ENCODE data around the gene CARD10. TPM values are rescaled to one million over a fixed set of nuclear protein-coding genes. Genes with fewer than 3 reads are reported as not detected.

CARD10 gene
- total RNA-seq, 1 donor: 3.0 TPM

- peak overlapping the region; percentile 88 for H3K4me3 ChIP-seq (ENCODE audit: low read depth, low read length)
- no peak for TF ChIP-seq CTCF (IDR thresholded peaks at IDR 0.05; ENCODE audit: insufficient read depth, low read depth, low read length)
- peak; percentile 55 for DNase-seq (ENCODE audit: low read depth)
These were observed 41.5 kb upstream of the CARD10 start for GRCh38 chr22:37560608-37561211.

GRCh38 chr22:37559901-37560607 is 40.8 kb upstream of the CARD10 start, which contains the start of gene CDC42EP1:
TSS of gene CDC42EP1 (plus strand) at chr22:37560480. CDS start at chr22:37566350, 5,870 bp downstream.
- DNase-seq (ENCODE audit: low read depth): peak; percentile 57
- TF ChIP-seq CTCF (IDR thresholded peaks at IDR 0.05; ENCODE audit: insufficient read depth, low read depth, low read length): no peak
- peak within 1 kb of the TSS; percentile 88 for H3K4me3 ChIP-seq (ENCODE audit: low read depth, low read length)

GRCh38 chr22:37559521-37559900 is 40.3 kb upstream of the CARD10 start:
- peak overlapping the region; percentile 48 for H3K4me3 ChIP-seq (ENCODE audit: low read depth, low read length)
- TF ChIP-seq CTCF (IDR thresholded peaks at IDR 0.05; ENCODE audit: insufficient read depth, low read depth, low read length): no peak
- DNase-seq (ENCODE audit: low read depth): no peak

- TF ChIP-seq CTCF (IDR thresholded peaks at IDR 0.05; ENCODE audit: insufficient read depth, low read depth, low read length): no peak
These were observed 39.6 kb upstream of the CARD10 start for GRCh38 chr22:37558815-37559214.

GRCh38 chr22:37557321-37558001 is 38.2 kb upstream of the CARD10 start:
- no peak overlapping the region for H3K4me3 ChIP-seq (ENCODE audit: low read depth, low read length)
- TF ChIP-seq CTCF (IDR thresholded peaks at IDR 0.05; ENCODE audit: insufficient read depth, low read depth, low read length): no peak
- DNase-seq (ENCODE audit: low read depth): no peak

More at GRCh38 chr22:37558815-37559214, 39.6 kb upstream of the CARD10 start:
- no peak for DNase-seq (ENCODE audit: low read depth)
- no peak overlapping the region for H3K4me3 ChIP-seq (ENCODE audit: low read depth, low read length)

GRCh38 chr22:37556710-37557109 is 37.5 kb upstream of the CARD10 start:
- no peak overlapping the region for H3K4me3 ChIP-seq (ENCODE audit: low read depth, low read length)
- no peak for TF ChIP-seq CTCF (IDR thresholded peaks at IDR 0.05; ENCODE audit: insufficient read depth, low read depth, low read length)
- DNase-seq (ENCODE audit: low read depth): no peak

All from fibroblast of villous mesenchyme (primary cell).